ENCODE results near the gene IMP4.

The IMP4 gene

DNA sequence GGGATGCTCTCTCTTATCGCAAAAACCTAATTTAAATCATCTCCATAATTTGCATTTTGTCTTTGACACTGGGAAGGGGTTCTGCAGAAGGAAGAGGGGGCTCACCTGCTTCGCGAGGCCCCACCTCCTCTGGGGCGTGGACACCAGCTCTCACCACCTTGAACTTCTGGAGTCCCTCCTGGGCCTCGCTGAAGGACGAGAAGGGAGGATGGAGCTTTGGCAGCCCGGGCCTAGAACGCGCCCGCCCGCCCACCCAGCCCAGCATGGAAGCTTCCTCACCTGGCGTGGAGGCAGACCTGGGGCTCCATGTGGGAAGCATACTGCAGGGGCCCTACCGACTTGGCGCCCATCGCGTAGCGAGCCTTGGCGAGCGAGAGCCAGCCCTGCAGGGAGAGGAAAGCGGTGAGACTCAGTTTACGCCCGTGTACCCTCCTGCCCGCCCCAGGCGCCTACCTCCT, 1.1 kb upstream of the IMP4 start:
- no peaks in the 10 kb centered on the region for H3K9me3 ChIP-seq
- peaks cover 36% of the 10 kb centered on the region for H3K36me3 ChIP-seq (replicated peaks)
- H3K27me3 ChIP-seq (ENCODE audit: low read depth) = no peaks in the 10 kb centered on the region
- no peak for DNase-seq (ENCODE audit: low spot score in 2 of 2)
- in situ Hi-C loops (cut with MboI; ENCODE audit: low sequenced_read_pairs) = no loop called here
- peaks cover 5% of the 10 kb centered on the region; the same call in 1 of the 2 replicates for H3K4me1 ChIP-seq
- H3K4me3 ChIP-seq = peak overlapping the region; percentile 98

DNA sequence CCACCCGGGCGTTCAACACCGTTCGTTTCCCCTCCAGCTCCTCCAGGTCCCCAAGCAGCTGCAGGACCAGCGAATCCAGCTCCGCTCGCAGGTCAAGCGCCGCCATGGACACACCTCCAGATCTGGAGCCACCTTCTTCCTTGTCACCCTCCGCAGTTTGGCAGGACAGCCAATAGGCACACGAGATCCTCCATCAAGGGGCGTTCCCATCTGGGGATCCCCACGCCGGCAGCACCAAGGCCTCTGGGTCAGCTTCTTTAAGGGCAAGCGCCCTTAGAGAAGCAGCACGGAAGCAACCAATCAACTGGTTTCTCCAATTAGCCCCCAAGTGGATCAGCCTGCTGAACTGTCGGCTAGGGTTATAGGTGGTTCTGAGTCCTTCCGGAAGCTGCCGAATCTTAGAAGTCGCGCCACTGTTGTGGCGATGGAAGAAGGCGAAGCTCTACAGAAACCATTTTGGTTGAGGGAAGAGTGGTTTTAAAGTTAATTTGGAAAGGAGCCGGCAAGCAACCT, 621 bp upstream of the IMP4 start:
- H3K9me3 ChIP-seq = no peaks in the 10 kb centered on the region
- peak overlapping the region; percentile 98 for H3K4me3 ChIP-seq
- in situ Hi-C loops (cut with MboI; ENCODE audit: low sequenced_read_pairs) = no loop called here
- peaks cover 5% of the 10 kb centered on the region; the same call in 1 of the 2 replicates for H3K4me1 ChIP-seq
- DNase-seq (ENCODE audit: low spot score in 2 of 2) = peak; percentile 91 to 92
- no peaks in the 10 kb centered on the region for H3K27me3 ChIP-seq (ENCODE audit: low read depth)
- peaks cover 41% of the 10 kb centered on the region for H3K36me3 ChIP-seq (replicated peaks)

DNA sequence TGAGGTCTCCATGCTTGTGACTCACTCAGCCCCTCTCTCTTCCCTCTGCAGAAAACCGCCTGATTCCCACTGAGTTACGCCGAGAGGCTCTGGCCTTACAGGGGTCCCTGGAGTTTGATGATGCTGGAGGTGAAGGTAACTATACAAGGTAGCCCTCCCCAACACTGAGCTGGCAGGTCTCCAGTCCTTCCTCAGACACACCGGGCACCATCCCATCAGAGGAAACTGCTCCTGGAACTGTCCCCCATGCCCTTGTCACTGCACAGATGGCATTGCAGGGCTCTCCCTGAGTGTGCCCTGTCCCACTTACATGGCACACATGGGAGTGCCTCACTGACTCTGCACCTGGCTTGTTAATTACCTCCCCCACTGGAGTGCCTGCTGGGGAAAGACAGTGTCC, 1.9 kb downstream of the IMP4 start:
- no peaks in the 10 kb centered on the region for H3K9me3 ChIP-seq
- DNase-seq (ENCODE audit: low spot score in 2 of 2) = no peak
- peak overlapping the region; percentile 98; the same call in 1 of the 2 replicates for H3K4me3 ChIP-seq
- in situ Hi-C loops (cut with MboI; ENCODE audit: low sequenced_read_pairs) = no loop called here
- peaks cover 5% of the 10 kb centered on the region; the same call in 1 of the 2 replicates for H3K4me1 ChIP-seq
- peaks cover 52% of the 10 kb centered on the region for H3K36me3 ChIP-seq (replicated peaks)
- H3K27me3 ChIP-seq (ENCODE audit: low read depth) = no peaks in the 10 kb centered on the region

DNA sequence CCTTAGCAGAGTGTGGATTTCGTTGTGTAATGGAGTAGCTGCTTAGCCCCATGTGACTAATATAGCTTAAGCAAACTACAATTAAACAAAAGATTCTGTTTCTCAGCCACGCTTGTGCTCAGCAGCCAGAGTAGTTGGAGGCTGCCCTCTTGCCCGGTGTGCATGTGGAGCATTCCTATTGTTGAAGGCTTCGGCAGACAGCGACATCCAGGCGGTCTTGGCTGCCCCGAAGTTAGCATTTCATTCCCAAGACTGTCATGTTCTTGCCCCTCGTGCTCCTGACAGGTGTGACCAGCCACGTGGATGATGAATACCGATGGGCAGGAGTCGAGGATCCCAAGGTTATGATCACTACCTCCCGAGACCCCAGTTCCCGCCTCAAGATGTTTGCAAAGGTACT, 2.4 kb downstream of the IMP4 start:
- peaks cover 52% of the 10 kb centered on the region for H3K36me3 ChIP-seq (replicated peaks)

DNA sequence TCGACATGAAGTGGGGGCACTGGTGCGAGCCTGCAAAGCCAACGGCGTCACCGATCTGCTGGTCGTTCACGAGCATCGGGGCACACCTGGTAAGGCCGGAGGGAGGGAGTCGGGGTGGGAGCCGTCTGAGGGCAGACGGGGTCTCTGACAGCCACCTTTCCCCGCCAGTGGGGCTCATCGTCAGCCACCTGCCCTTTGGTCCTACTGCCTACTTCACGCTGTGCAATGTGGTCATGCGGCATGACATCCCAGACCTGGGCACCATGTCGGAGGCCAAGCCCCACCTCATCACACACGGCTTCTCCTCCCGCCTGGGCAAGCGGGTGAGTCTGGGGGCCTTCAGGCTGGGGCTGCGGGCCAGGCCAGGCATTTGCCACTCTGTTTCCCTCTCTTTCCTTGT, 2.9 kb downstream of the IMP4 start:
- Histone ChIP-seq H3K4me3 (no peak overlapping the region), H3K4me1 (peaks cover 5% of the 10 kb centered on the region; the same call in 1 of the 2 replicates), H3K27me3 (ENCODE audit: low read depth) (no peaks in the 10 kb centered on the region), H3K36me3 (replicated peaks) (peaks cover 55% of the 10 kb centered on the region), H3K9me3 (no peaks in the 10 kb centered on the region)
- in situ Hi-C loops (cut with MboI; ENCODE audit: low sequenced_read_pairs) = no loop called here
- no peak for DNase-seq (ENCODE audit: low spot score in 2 of 2)

More for the DNA sequence above, 2.4 kb downstream of the IMP4 start:
- in situ Hi-C loops (cut with MboI; ENCODE audit: low sequenced_read_pairs) = no loop called here
- peaks cover 5% of the 10 kb centered on the region; the same call in 1 of the 2 replicates for H3K4me1 ChIP-seq
- H3K4me3 ChIP-seq = no peak overlapping the region
- DNase-seq (ENCODE audit: low spot score in 2 of 2) = no peak
- H3K9me3 ChIP-seq = no peaks in the 10 kb centered on the region
- H3K27me3 ChIP-seq (ENCODE audit: low read depth) = no peaks in the 10 kb centered on the region

DNA sequence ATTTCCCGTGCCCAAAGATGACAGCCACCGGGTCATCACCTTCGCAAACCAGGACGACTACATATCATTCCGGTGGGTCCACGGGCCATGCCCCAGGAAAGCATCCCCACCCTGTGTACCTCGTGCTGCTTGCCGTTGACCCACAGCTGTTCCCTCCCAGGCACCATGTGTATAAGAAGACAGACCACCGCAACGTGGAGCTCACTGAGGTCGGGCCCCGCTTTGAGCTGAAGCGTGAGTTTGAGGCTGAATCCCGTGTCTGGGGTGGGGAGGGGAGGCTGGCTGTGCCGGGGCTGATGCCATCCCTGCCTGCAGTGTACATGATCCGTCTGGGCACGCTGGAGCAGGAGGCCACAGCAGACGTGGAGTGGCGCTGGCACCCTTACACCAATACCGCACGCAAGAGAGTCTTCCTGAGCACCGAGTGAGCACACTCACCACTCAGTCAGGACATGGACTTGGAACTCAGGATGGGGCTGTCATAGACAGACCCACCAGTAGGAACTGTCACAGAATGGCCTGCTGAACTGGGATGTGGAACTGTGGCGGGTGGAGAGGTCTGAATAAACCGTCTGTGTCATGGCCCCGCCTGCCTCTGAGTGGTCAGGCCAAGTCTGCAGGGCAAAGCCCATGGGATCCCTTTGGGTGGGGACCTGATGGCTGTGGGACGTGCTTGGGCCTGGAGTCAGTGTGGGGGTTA, 3.5 kb downstream of the IMP4 start:
- Histone ChIP-seq H3K4me3 (no peak overlapping the region), H3K36me3 (replicated peaks) (peaks cover 55% of the 10 kb centered on the region), H3K4me1 (peaks cover 3% of the 10 kb centered on the region; the same call in 1 of the 2 replicates), H3K27me3 (ENCODE audit: low read depth) (no peaks in the 10 kb centered on the region), H3K9me3 (no peaks in the 10 kb centered on the region)
- DNase-seq (ENCODE audit: low spot score in 2 of 2) = no peak
- in situ Hi-C loops (cut with MboI; ENCODE audit: low sequenced_read_pairs) = no loop called here

DNA sequence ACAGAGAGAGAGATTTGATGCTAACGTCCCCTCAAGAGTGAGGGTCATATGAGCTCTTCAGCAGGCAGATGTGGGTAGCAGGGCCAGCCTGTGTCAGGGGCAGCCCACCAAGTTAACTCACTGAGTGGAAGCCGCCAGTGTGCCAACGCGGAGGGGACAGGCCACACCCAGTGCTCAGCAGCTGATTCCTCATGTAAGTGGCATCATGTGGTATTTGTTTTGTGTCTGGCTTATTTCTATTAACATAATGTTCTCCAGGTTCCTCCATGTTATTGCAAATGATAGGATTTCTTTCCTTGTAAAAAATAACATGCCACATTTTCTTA, 4.0 kb downstream of the IMP4 start:
- no peak overlapping the region for H3K4me3 ChIP-seq
- H3K4me1 ChIP-seq = no peaks in the 10 kb centered on the region; the same call in 1 of the 2 replicates
- H3K27me3 ChIP-seq (ENCODE audit: low read depth) = no peaks in the 10 kb centered on the region
- no peak for DNase-seq (ENCODE audit: low spot score in 2 of 2)
- peaks cover 55% of the 10 kb centered on the region for H3K36me3 ChIP-seq (replicated peaks)
- in situ Hi-C loops (cut with MboI; ENCODE audit: low sequenced_read_pairs) = no loop called here
- no peaks in the 10 kb centered on the region for H3K9me3 ChIP-seq

DNA sequence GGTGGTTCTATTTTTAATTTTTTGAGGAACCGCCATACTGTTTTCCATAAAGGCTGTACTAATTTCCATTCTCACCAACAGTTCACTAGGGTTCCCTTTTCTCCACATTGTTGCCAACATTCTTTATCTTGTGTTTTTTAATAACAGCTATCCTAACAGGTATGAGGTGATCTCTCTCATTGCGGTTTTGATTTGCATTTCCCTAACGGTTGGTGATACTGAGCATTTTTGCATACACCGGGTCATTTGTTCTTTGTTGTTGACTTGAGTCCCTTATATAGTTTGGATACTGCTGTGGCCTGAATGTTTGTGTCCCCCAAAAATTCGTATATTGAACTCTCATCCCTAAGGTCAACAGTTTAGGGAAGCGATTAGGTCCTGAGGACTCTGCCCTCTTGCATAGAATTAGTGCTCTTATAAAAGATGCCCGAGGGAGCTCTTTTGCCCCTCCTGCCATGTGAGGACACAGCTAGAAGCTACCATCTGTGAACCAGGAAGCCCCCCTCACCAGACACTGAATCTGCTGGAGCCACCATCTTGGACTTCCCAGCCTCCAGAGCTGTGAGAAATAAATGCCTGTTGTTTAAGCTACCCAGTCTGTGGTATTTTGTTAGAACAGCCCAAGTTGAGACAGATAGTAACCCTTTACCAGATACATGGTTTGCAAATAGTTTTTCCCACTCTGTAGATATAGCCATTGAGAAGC, 4.7 kb downstream of the IMP4 start:
- in situ Hi-C loops (cut with MboI; ENCODE audit: low sequenced_read_pairs) = no loop called here
- no peaks in the 10 kb centered on the region for H3K27me3 ChIP-seq (ENCODE audit: low read depth)
- H3K36me3 ChIP-seq (replicated peaks) = peaks cover 55% of the 10 kb centered on the region
- H3K4me1 ChIP-seq = no peaks in the 10 kb centered on the region; the same call in 1 of the 2 replicates
- no peak overlapping the region for H3K4me3 ChIP-seq
- no peak for DNase-seq (ENCODE audit: low spot score in 2 of 2)
- no peaks in the 10 kb centered on the region for H3K9me3 ChIP-seq

DNA sequence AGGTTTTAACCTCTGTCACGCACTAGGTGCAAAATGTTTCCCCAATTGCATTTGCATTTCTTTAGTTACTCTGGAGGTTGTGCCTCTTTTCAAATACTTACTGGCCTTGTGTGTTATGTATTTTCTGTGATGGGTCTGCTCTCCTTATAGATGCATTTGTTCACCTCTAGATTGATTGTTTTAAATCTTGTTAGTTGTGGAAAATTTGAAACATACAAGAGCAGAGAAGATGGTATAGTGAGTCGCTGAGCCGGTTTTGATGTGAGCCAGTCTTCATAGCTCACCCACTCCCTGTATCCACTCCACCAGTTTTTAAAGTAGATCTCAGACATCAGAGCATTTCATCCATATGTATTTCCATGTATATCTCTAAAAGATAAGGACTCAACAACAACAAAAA, 6.5 kb downstream of the IMP4 start:
- no peaks in the 10 kb centered on the region for H3K9me3 ChIP-seq
- peaks cover 51% of the 10 kb centered on the region for H3K36me3 ChIP-seq (replicated peaks)
- no peak overlapping the region for H3K4me3 ChIP-seq
- no peak for DNase-seq (ENCODE audit: low spot score in 2 of 2)
- no peaks in the 10 kb centered on the region for H3K27me3 ChIP-seq (ENCODE audit: low read depth)
- H3K4me1 ChIP-seq = no peaks in the 10 kb centered on the region; the same call in 1 of the 2 replicates
- in situ Hi-C loops (cut with MboI; ENCODE audit: low sequenced_read_pairs) = no loop called here

DNA sequence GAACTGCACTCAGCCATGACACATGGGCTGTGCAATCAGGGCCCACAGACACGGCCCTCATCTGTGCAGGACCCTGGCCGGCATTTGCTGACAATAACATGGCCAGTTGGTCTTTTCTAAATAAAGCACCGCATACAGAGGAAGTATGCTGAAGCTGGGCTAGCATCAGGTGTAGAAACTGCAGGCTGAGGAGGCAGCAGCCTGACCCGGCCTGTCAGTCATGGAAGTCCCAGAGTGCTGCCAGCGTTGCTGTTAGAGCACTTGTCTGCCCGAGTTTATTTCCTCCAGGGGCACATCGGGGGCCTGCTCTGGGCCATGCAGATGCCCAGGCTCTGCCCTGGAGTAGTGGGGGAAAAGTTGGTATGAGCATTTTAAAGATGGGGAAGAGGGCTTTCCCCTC, 9.0 kb downstream of the IMP4 start:
- Histone ChIP-seq H3K27me3 (ENCODE audit: low read depth) (no peaks in the 10 kb centered on the region), H3K36me3 (replicated peaks) (peaks cover 26% of the 10 kb centered on the region), H3K9me3 (no peaks in the 10 kb centered on the region), H3K4me1 (peaks cover 2% of the 10 kb centered on the region; the same call in 1 of the 2 replicates), H3K4me3 (no peak overlapping the region)
- in situ Hi-C loops (cut with MboI; ENCODE audit: low sequenced_read_pairs) = loop anchor here (25.0 kb wide), 2 partner anchors 761 to 1136 kb away; partner anchors contain the start of genes MZT2A, PLEKHB2 and TUBA3D
- DNase-seq (ENCODE audit: low spot score in 2 of 2) = no peak

DNA sequence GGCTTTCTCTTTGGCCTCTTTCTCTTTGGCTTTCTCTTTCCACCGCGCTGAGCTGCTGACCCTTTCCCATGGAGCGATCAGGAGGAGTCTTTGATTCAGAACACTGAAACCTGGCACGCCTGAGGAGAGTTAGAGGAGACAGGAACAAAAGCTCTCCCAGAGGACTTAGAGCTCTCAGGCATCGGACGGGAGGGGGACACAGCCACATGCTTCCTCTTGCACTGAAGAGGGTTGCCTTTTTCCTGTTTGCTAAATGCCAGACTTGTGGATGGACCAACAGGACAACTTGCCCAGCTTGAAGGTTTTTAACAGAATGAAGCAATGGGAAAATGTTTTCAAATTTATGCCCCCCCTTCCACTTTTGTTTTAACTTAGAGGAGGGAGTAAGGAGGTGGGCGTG, 9.5 kb downstream of the IMP4 start:
- Histone ChIP-seq H3K9me3 (no peaks in the 10 kb centered on the region), H3K36me3 (replicated peaks) (peaks cover 21% of the 10 kb centered on the region), H3K27me3 (ENCODE audit: low read depth) (no peaks in the 10 kb centered on the region), H3K4me3 (no peak overlapping the region), H3K4me1 (peaks cover 5% of the 10 kb centered on the region; the same call in 1 of the 2 replicates)
- DNase-seq (ENCODE audit: low spot score in 2 of 2) = no peak
- in situ Hi-C loops (cut with MboI; ENCODE audit: low sequenced_read_pairs) = loop anchor here (25.0 kb wide), 2 partner anchors 760 to 1135 kb away; partner anchors contain the start of genes MZT2A, PLEKHB2 and TUBA3D

DNA sequence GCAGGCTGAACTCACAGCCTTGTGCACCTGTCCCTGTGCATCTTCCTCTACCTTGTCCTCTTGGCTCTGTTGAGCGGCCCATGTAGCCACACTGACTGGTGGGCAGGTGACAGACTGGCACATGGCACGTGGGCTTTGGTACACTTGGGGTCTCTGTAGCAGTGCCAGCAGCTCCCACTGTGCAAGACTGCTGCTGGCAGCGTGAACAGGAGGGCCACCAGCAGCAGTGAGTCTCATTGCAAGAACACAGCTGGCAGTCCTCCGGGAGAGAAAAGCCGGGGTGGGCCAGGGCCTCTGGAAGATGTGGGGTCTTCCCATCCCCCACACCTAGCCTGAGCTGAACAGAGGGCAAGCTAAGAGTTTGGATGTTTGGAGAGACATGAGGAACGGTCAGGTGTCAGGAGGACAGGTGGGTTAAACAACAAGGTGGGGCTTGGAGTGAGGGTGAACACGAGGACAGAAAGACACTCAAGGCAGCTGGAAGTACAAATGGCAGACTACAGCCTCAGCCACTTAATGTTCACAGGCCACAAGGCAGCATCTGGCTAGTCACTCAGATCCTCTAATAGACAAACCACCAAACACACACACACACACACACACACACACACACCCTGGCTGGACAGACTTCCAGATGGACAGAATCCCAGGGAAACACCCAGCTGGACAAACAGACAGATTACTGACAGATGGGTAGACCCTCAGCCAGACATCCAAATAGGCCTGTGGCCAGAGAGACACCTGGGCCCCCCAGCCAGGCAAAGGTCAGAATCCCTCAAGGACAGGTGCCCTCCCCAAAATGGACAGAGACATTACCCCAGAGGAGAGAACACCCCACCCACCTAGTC, 10.8 kb downstream of the IMP4 start:
- Histone ChIP-seq H3K4me1 (peaks cover 5% of the 10 kb centered on the region; the same call in 1 of the 2 replicates), H3K36me3 (replicated peaks) (peaks cover 8% of the 10 kb centered on the region; the same call in 1 of the 2 replicates), H3K9me3 (no peaks in the 10 kb centered on the region), H3K4me3 (no peak overlapping the region), H3K27me3 (ENCODE audit: low read depth) (no peaks in the 10 kb centered on the region)
- DNase-seq (ENCODE audit: low spot score in 2 of 2) = no peak
- in situ Hi-C loops (cut with MboI; ENCODE audit: low sequenced_read_pairs) = loop anchor here (25.0 kb wide), 2 partner anchors 759 to 1134 kb away; partner anchors contain the start of genes MZT2A, PLEKHB2 and TUBA3D

DNA sequence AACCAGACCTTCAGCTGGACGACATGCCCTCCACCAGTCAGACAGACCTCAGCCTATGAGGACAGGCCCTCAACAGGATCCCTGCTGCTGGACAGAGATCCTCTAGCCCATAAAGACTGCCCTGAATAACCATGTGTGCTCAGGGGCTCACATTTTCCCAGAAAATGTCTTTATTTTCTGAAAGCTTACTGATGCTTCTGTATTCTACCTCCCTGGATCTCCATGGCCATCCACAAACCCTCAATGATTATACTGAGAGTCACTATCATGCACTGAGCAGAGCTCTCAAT, 11.4 kb downstream of the IMP4 start:
- in situ Hi-C loops (cut with MboI; ENCODE audit: low sequenced_read_pairs) = loop anchor here (25.0 kb wide), 2 partner anchors 758 to 1133 kb away; partner anchors contain the start of genes MZT2A, PLEKHB2 and TUBA3D
- no peak overlapping the region for H3K4me3 ChIP-seq
- H3K9me3 ChIP-seq = no peaks in the 10 kb centered on the region
- peaks cover 5% of the 10 kb centered on the region; the same call in 1 of the 2 replicates for H3K36me3 ChIP-seq (replicated peaks)
- no peaks in the 10 kb centered on the region for H3K27me3 ChIP-seq (ENCODE audit: low read depth)
- peaks cover 5% of the 10 kb centered on the region; the same call in 1 of the 2 replicates for H3K4me1 ChIP-seq
- DNase-seq (ENCODE audit: low spot score in 2 of 2) = no peak
